NB4 (cell line): ENCODE data around the gene OPRL1.

Experiments used
- CTCF ChIP-seq: IDR thresholded peaks from one replicate; pipeline ENCODE4 v1.5.1; 2012; ENCODE audit warnings: low read depth, low read length
- POLR2A ChIP-seq: IDR thresholded peaks from 2 replicates; pipeline ENCODE4 v1.6.1; 2011; ENCODE audit warnings: mild to moderate bottlenecking; ENCODE audit not compliant: insufficient read length; ENCODE audit errors: extremely low read depth

- TF ChIP-seq CTCF (no peak), POLR2A (no peak)
These were observed 39.9 kb downstream of the OPRL1 start for GRCh38 chr20:64119681-64120341.
